ENCODE measurements around the gene ARHGAP30. TPM values are rescaled to one million over a fixed set of nuclear protein-coding genes. Genes with fewer than 3 reads are reported as not detected.
A peak's percentile ranks its signal among the peaks of the same experiment; 100 is the strongest.
"Not testable (repeated sequence)": the region's sequence is repeated elsewhere in the genome, so short reads cannot be mapped to it uniquely, and the experiment has no call there.

Gene ARHGAP30
- total RNA-seq (100 to 1,000 TPM; 220 to 233 TPM), polyA plus RNA-seq (100 to 1,000 TPM; 110 to 207 (median 136) TPM), total RNA-seq (253 to 587 (median 365) reads per million in 6 experiments)

GRCh38 chr1:161069731-161070270 lies at the start of gene ARHGAP30:
TSS of gene ARHGAP30 (minus strand) at chr1:161069891. CDS start at chr1:161069624, 267 bp downstream.
- peak within 1 kb of the TSS; percentile 96 to 100 (median 98) for H3K27ac Mint-ChIP-seq

GRCh38 chr1:161117759-161118581 lies 48.3 kb upstream of the ARHGAP30 start, which contains the start of the genes NIT1 and PFDN2:
TSS of gene NIT1 (plus strand) at chr1:161118105. CDS start at chr1:161118177, 72 bp downstream.
TSS of gene PFDN2 (minus strand) at chr1:161118037. CDS start at chr1:161118026, 11 bp downstream.
- Mint-ChIP-seq H3K27ac (peak within 1 kb of the TSS; percentile 77 to 98 (median 95)), H3K36me3 (peaks cover 0 to 40% (median 2%) of the 10 kb centered on the region in 3 donors), H3K4me1 (peaks cover 36 to 90% (median 68%) of the 10 kb centered on the region in 4 donors), H3K9me3 (no peaks in the 10 kb centered on the region), H3K4me3 (peak within 1 kb of the TSS; percentile 91 to 97 (median 95)), H3K27me3 (no peaks in the 10 kb centered on the region)
- DNase-seq: peak; percentile 76 to 88 (median 83)
- POLR2A ChIA-PET: interaction anchor here (0.7 to 2.4 kb wide), 17 partner anchors 10 to 188 kb away, joined by 3 to 18 read pairs (median 5); partner anchors contain the start of genes ARHGAP30, DEDD, KLHDC9 and NDUFS2
- peak; percentile 82 to 86 for ATAC-seq

More at GRCh38 chr1:161069731-161070270, at the start of gene ARHGAP30:
- DNase-seq (peak; percentile 58 to 94 (median 82)), ATAC-seq (peak; percentile 79 to 85)
- Mint-ChIP-seq H3K9me3 (no peaks in the 10 kb centered on the region), H3K27me3 (no peaks in the 10 kb centered on the region), H3K36me3 (peaks cover 4 to 29% (median 14%) of the 10 kb centered on the region in 3 donors), H3K4me1 (peaks cover 33 to 75% (median 61%) of the 10 kb centered on the region in 4 donors), H3K4me3 (peak within 1 kb of the TSS; percentile 88 to 100 (median 99))
- POLR2A ChIA-PET: interaction anchor here (0.6 to 10.2 kb wide), 22 partner anchors 10 to 314 kb away, joined by 3 to 429 read pairs (median 5); partner anchors contain the start of genes DEDD, F11R, KLHDC9 and NIT1

GRCh38 chr1:161115961-161116360 lies 46.3 kb upstream of the ARHGAP30 start:
- ATAC-seq, H3K27me3 Mint-ChIP-seq, H3K9me3 Mint-ChIP-seq, DNase-seq: not testable (repeated sequence)
- Mint-ChIP-seq H3K4me3 (peak overlapping the region; percentile 91 to 97 (median 95)), H3K36me3 (peaks cover 0 to 22% (median 0%) of the 10 kb centered on the region in 3 donors), H3K27ac (peak overlapping the region in 5 of 10 donors; percentile 5 to 69 (median 48)), H3K4me1 (peaks cover 41 to 87% (median 78%) of the 10 kb centered on the region in 4 donors)
- POLR2A ChIA-PET: interaction anchor here (0.6 to 1.9 kb wide), 3 partner anchors 50 to 86 kb away, joined by 3 to 4 read pairs (median 4); partner anchors contain the start of genes NDUFS2 and PPOX

- Mint-ChIP-seq H3K4me3 (peak overlapping the region in 8 of 10 donors; percentile 7 to 97 (median 84)), H3K27me3 (no peaks in the 10 kb centered on the region), H3K27ac (peak overlapping the region in 5 of 10 donors; percentile 1 to 69 (median 40)), H3K4me1 (peaks cover 41 to 86% (median 77%) of the 10 kb centered on the region in 4 donors), H3K36me3 (peaks cover 0 to 23% (median 0%) of the 10 kb centered on the region in 3 donors), H3K9me3 (no peaks in the 10 kb centered on the region)
- DNase-seq (no peak), ATAC-seq (no peak)
- POLR2A ChIA-PET: interaction anchor here (0.5 to 0.7 kb wide), 2 partner anchors 54 to 110 kb away, joined by 4 to 6 read pairs; no protein-coding TSS in a partner anchor
Observed at GRCh38 chr1:161115132-161115711, 45.5 kb upstream of the ARHGAP30 start.

- POLR2A ChIA-PET: interaction anchor here (0.6 kb wide), 1 partner anchor 78 kb away, joined by 4 read pairs; no protein-coding TSS in a partner anchor
- H3K9me3 Mint-ChIP-seq: no peaks in the 10 kb centered on the region
- H3K4me1 Mint-ChIP-seq: peaks cover 39 to 79% (median 72%) of the 10 kb centered on the region in 4 donors
- DNase-seq: no peak
- peak overlapping the region in 1 of 10 donors; percentile 29 for H3K4me3 Mint-ChIP-seq
- no peak for ATAC-seq
- peak overlapping the region in 3 of 10 donors; percentile 43 to 69 (median 49) for H3K27ac Mint-ChIP-seq
- no peaks in the 10 kb centered on the region for H3K27me3 Mint-ChIP-seq
- H3K36me3 Mint-ChIP-seq: peaks cover 0 to 23% (median 0%) of the 10 kb centered on the region in 3 donors
Observed at GRCh38 chr1:161114556-161114955, 44.9 kb upstream of the ARHGAP30 start.

- Mint-ChIP-seq H3K27ac (peak overlapping the region in 5 of 10 donors; percentile 27 to 72 (median 68)), H3K4me3 (peak overlapping the region in 1 of 10 donors; percentile 22), H3K4me1 (peaks cover 36 to 73% (median 68%) of the 10 kb centered on the region in 4 donors), H3K36me3 (peaks cover 0 to 26% (median 0%) of the 10 kb centered on the region in 3 donors), H3K27me3 (no peaks in the 10 kb centered on the region), H3K9me3 (no peaks in the 10 kb centered on the region)
- no peak for DNase-seq
- ATAC-seq: no peak
- POLR2A ChIA-PET: interaction anchor here (0.6 kb wide), 1 partner anchor 77 kb away, joined by 4 read pairs; no protein-coding TSS in a partner anchor
Observed at GRCh38 chr1:161113915-161114314, 44.2 kb upstream of the ARHGAP30 start.

GRCh38 chr1:161111527-161111926 lies 41.8 kb upstream of the ARHGAP30 start:
- Mint-ChIP-seq H3K27ac (peak overlapping the region in 6 of 10 donors; percentile 2 to 58 (median 30)), H3K4me1 (peaks cover 33 to 57% (median 52%) of the 10 kb centered on the region in 4 donors), H3K4me3 (no peak overlapping the region), H3K36me3 (peaks cover 0 to 29% (median 0%) of the 10 kb centered on the region in 3 donors), H3K27me3 (no peaks in the 10 kb centered on the region), H3K9me3 (no peaks in the 10 kb centered on the region)
- POLR2A ChIA-PET: interaction anchor here (0.6 to 1.3 kb wide), 3 partner anchors 13 to 50 kb away, joined by 3 to 4 read pairs (median 3); no protein-coding TSS in a partner anchor
- ATAC-seq (no peak), DNase-seq (no peak)

- Mint-ChIP-seq H3K4me3 (no peak overlapping the region), H3K27ac (peak overlapping the region in 3 of 10 donors; percentile 5 to 58 (median 24)), H3K27me3 (no peaks in the 10 kb centered on the region), H3K36me3 (peaks cover 0 to 29% (median 0%) of the 10 kb centered on the region in 3 donors), H3K9me3 (no peaks in the 10 kb centered on the region), H3K4me1 (peaks cover 30 to 57% (median 50%) of the 10 kb centered on the region in 4 donors)
- POLR2A ChIA-PET: no interaction called here
- ATAC-seq (no peak), DNase-seq (no peak)
Observed at GRCh38 chr1:161111117-161111516, 41.4 kb upstream of the ARHGAP30 start.

- H3K27ac Mint-ChIP-seq: peak overlapping the region in 1 of 10 donors; percentile 17
- POLR2A ChIA-PET: no interaction called here
Observed at GRCh38 chr1:161106431-161106830, 36.7 kb upstream of the ARHGAP30 start.

GRCh38 chr1:161100556-161100955 lies 30.9 kb upstream of the ARHGAP30 start:
- ATAC-seq (no peak), DNase-seq (no peak)
- Mint-ChIP-seq H3K9me3 (peaks cover 0 to 5% (median 0%) of the 10 kb centered on the region in 9 donors), H3K4me3 (no peak overlapping the region), H3K27ac (no peak overlapping the region), H3K27me3 (peaks cover 0 to 4% (median 0%) of the 10 kb centered on the region in 5 donors), H3K4me1 (peaks cover 22 to 36% (median 33%) of the 10 kb centered on the region in 4 donors), H3K36me3 (peaks cover 0 to 37% (median 0%) of the 10 kb centered on the region in 3 donors)
- POLR2A ChIA-PET: interaction anchor here (0.5 to 8.7 kb wide), 3 partner anchors 31 to 103 kb away, joined by 8 to 119 read pairs (median 8); partner anchors contain the start of gene ARHGAP30

More at GRCh38 chr1:161106431-161106830, 36.7 kb upstream of the ARHGAP30 start:
- peaks cover 0 to 33% (median 0%) of the 10 kb centered on the region in 3 donors for H3K36me3 Mint-ChIP-seq
- H3K27me3 Mint-ChIP-seq: no peaks in the 10 kb centered on the region
- no peak overlapping the region for H3K4me3 Mint-ChIP-seq
- DNase-seq: no peak
- no peak for ATAC-seq
- H3K9me3 Mint-ChIP-seq: no peaks in the 10 kb centered on the region
- peaks cover 16 to 28% (median 22%) of the 10 kb centered on the region in 4 donors for H3K4me1 Mint-ChIP-seq

GRCh38 chr1:161099090-161099802 lies 29.6 kb upstream of the ARHGAP30 start:
- POLR2A ChIA-PET: interaction anchor here (1.0 to 8.7 kb wide), 9 partner anchors 13 to 101 kb away, joined by 3 to 119 read pairs (median 12); partner anchors contain the start of genes ARHGAP30, F11R, NIT1 and PFDN2
- no peak for ATAC-seq
- Mint-ChIP-seq H3K4me1 (peaks cover 19 to 32% (median 27%) of the 10 kb centered on the region in 4 donors), H3K36me3 (peaks cover 0 to 35% (median 0%) of the 10 kb centered on the region in 3 donors), H3K27ac (peak overlapping the region in 9 of 10 donors; percentile 41 to 91 (median 81)), H3K27me3 (peaks cover 0 to 4% (median 0%) of the 10 kb centered on the region in 5 donors), H3K9me3 (peaks cover 0 to 5% (median 0%) of the 10 kb centered on the region in 9 donors), H3K4me3 (peak overlapping the region; percentile 59 to 86 (median 81))
- DNase-seq: no peak

All from naive thymus-derived CD8-positive, alpha-beta T cell (primary cell).